ENCODE data around the gene BCAS3.

The BCAS3 gene

GRCh38 chr17:61364463-61364846 is 686.8 kb downstream of the BCAS3 start:
- no peak for DNase-seq (ENCODE audit: low spot score)

GRCh38 chr17:61366076-61366714 is 688.5 kb downstream of the BCAS3 start:
- DNase-seq (ENCODE audit: low spot score) = no peak

GRCh38 chr17:61366715-61367413 is 689.2 kb downstream of the BCAS3 start:
- DNase-seq (ENCODE audit: low spot score) = no peak

GRCh38 chr17:61368049-61368831 is 690.6 kb downstream of the BCAS3 start:
- DNase-seq (ENCODE audit: low spot score) = no peak

- no peak for DNase-seq (ENCODE audit: low spot score)
These were observed 691.3 kb downstream of the BCAS3 start for GRCh38 chr17:61368832-61369450.

- no peak for DNase-seq (ENCODE audit: low spot score)
These were observed 692.1 kb downstream of the BCAS3 start for GRCh38 chr17:61369751-61370150.

- DNase-seq (ENCODE audit: low spot score) = no peak
These were observed 693.5 kb downstream of the BCAS3 start for GRCh38 chr17:61371179-61371578.

- DNase-seq (ENCODE audit: low spot score) = no peak
These were observed 694.0 kb downstream of the BCAS3 start for GRCh38 chr17:61371606-61372005.

- no peak for DNase-seq (ENCODE audit: low spot score)
These were observed 694.8 kb downstream of the BCAS3 start for GRCh38 chr17:61372436-61372835.

GRCh38 chr17:61376931-61377838 is 699.5 kb downstream of the BCAS3 start:
- DNase-seq (ENCODE audit: low spot score) = no peak

GRCh38 chr17:61378658-61379456 is 701.2 kb downstream of the BCAS3 start:
- no peak for DNase-seq (ENCODE audit: low spot score)

- DNase-seq (ENCODE audit: low spot score) = no peak
These were observed 702.0 kb downstream of the BCAS3 start for GRCh38 chr17:61379457-61380216.

GRCh38 chr17:61380217-61380835 is 702.7 kb downstream of the BCAS3 start:
- no peak for DNase-seq (ENCODE audit: low spot score)

GRCh38 chr17:61380836-61381525 is 703.3 kb downstream of the BCAS3 start:
- DNase-seq (ENCODE audit: low spot score) = no peak

GRCh38 chr17:61381537-61381936 is 703.9 kb downstream of the BCAS3 start:
- no peak for DNase-seq (ENCODE audit: low spot score)

GRCh38 chr17:61382796-61383688 is 705.4 kb downstream of the BCAS3 start:
- no peak for DNase-seq (ENCODE audit: low spot score)

GRCh38 chr17:61383689-61384201 is 706.1 kb downstream of the BCAS3 start:
- no peak for DNase-seq (ENCODE audit: low spot score)

- no peak for DNase-seq (ENCODE audit: low spot score)
These were observed 706.7 kb downstream of the BCAS3 start for GRCh38 chr17:61384354-61384691.
